ENCODE data around the gene ELSPBP1.

DNA sequence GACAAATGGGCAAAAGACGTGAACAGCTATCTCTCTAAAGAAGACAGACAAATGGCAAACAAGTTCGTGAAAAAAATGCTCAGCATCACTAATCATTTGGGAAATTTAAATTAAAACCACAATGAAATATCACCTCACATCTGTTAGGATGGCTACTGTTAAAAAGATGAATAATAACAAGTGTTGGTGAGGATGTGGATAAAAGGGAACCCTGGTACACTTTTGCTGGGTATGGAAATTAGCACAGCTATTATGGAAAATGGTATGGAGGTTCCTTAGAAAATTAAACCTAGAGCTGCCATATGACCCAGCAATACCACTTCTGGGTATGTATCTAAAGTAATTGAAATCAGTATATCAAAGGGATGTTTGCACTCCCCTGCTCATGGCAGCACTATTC, 42.3 kb downstream of the ELSPBP1 start:
- TF ChIP-seq, protein P1, sequence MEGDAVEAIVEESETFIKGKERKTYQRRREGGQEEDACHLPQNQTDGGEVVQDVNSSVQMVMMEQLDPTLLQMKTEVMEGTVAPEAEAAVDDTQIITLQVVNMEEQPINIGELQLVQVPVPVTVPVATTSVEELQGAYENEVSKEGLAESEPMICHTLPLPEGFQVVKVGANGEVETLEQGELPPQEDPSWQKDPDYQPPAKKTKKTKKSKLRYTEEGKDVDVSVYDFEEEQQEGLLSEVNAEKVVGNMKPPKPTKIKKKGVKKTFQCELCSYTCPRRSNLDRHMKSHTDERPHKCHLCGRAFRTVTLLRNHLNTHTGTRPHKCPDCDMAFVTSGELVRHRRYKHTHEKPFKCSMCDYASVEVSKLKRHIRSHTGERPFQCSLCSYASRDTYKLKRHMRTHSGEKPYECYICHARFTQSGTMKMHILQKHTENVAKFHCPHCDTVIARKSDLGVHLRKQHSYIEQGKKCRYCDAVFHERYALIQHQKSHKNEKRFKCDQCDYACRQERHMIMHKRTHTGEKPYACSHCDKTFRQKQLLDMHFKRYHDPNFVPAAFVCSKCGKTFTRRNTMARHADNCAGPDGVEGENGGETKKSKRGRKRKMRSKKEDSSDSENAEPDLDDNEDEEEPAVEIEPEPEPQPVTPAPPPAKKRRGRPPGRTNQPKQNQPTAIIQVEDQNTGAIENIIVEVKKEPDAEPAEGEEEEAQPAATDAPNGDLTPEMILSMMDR (IDR thresholded peaks at IDR 0.05): no peak
- no peak for TF ChIP-seq POLR2A (IDR thresholded peaks at IDR 0.05)
